GM12875 (cell line): ENCODE results near the gene SEC31B.

Source experiments
- H3K4me3 ChIP-seq: one replicate; pipeline ENCODE4 v1.5.1; 2011; ENCODE audit warnings: low read depth, low read length, control low read depth
- TF ChIP-seq, protein P1 (sequence below): IDR thresholded peaks from 2 replicates; pipeline ENCODE4 v1.5.1; 2011; ENCODE audit warnings: low read depth, mild to moderate bottlenecking, control low read depth, inconsistent platforms, low read length, moderate library complexity, borderline replicate concordance; ENCODE audit not compliant: insufficient read depth

The SEC31B gene

DNA sequence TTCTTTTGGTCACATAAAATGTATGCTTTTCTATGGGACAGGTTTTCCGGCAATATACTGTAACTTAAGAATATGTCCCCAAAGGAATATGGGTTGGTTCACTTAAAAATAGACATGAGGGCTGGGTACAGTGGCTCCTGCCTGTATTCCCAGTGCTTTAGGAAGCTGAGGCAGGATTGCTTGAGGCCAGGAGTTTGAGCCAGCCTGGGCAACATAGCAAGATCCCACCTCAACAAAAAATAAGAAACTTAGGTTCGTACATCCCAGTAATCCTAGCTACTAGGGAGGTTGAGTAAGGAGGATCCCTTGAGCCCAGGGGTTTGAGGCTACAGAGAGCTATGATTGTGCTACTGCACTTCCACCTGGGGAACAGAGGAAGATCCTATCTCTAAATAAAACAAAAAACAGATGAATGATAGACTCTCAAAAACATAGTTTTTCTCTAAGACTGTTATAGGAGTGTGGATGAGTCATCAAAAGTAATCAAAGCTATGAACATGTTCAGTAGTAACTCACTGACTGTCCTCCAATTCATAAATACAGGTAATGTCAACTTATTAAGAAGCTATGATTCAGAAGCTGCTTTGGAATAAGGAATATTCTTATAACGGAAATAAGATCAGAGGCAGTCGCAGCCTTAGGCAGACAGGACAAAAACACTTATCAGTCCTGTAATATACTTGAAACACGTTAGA is 2.6 kb upstream of the SEC31B start:
- H3K4me3 ChIP-seq: no peak overlapping the region
- TF ChIP-seq, protein P1, sequence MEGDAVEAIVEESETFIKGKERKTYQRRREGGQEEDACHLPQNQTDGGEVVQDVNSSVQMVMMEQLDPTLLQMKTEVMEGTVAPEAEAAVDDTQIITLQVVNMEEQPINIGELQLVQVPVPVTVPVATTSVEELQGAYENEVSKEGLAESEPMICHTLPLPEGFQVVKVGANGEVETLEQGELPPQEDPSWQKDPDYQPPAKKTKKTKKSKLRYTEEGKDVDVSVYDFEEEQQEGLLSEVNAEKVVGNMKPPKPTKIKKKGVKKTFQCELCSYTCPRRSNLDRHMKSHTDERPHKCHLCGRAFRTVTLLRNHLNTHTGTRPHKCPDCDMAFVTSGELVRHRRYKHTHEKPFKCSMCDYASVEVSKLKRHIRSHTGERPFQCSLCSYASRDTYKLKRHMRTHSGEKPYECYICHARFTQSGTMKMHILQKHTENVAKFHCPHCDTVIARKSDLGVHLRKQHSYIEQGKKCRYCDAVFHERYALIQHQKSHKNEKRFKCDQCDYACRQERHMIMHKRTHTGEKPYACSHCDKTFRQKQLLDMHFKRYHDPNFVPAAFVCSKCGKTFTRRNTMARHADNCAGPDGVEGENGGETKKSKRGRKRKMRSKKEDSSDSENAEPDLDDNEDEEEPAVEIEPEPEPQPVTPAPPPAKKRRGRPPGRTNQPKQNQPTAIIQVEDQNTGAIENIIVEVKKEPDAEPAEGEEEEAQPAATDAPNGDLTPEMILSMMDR: no peak

DNA sequence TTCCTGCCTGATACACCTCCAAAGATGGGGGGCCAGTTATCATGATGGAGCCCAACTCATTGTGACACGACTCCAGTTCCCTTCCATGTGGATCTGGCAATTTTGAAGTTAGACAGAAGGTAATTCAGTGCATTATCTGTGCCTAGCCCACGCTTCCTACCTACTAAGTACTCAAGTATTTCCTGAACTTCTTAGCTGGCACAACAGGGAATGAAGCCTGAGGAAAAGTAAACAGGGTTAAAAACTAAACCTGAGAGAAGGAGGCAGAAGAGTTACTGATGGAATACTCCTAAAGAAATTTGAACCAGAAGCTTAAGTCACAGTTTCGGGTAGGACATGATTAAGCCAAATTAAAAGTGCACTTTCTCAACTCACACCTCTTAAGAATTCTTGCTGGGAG is 1.1 kb upstream of the SEC31B start:
- H3K4me3 ChIP-seq: no peak overlapping the region
- TF ChIP-seq, protein P1: no peak

DNA sequence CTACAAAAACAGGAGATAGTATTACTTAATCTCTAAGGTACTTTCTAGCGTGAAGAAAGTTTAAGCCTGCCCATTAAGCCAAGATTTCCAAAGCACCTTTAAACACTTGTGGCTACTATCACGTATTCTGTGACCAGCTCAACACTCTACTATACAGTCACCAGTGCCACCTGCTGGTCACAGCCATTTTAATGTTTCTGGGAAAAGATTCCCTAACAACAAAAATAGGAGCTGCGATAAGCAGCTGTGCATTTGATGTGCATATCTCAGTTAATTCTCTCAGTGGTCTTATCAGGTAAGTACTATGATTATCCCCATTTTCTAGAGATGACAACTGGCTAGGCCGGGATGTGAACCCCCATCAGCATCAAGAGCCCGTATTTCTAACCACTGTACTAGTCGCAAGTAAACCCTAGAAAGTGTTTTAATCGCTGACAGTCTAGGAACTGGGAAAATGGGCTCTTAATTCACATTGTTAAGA is 860 bp downstream of the SEC31B start:
- H3K4me3 ChIP-seq: no peak overlapping the region
- TF ChIP-seq, protein P1: peak; percentile 55; the same call in 1 of the 2 replicates

DNA sequence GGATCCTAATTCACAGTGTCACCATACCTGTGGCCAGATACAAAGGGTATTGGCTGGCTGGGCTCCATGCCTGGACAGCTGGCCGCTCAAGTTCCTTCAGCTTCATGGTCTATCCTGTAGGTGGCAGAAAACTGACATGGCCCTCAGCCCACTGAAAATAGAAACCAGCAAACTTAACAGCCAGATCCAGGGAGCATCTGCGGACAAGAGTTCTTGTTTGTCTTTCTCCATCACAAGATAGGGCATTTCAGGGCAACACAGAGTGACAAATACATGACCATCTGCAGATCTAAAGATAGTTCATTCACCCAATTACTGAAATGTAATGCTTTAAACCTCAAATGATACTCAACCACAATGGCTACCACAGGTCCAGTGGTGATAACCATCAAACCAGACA is 2.8 kb downstream of the SEC31B start:
- H3K4me3 ChIP-seq: no peak overlapping the region
- TF ChIP-seq, protein P1: no peak

DNA sequence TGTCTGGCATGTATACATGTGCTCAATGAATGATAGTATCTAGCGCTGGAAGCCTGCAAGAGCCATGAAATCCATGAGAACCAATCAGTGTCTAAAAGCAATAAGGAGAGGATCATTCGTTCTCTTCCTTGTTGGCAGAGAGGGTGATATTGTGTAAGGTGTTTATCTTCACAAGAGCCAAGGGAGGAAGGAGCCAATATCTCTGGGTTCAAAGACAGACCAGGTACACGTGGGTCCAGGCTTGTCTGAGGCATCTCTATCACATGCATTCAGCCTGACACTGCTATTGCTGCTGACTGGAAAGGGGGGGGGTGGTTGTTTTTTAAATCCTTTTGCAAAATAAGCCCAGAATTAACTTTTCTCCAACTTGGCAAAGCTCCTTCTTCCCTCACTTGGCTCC is 4.0 kb downstream of the SEC31B start:
- TF ChIP-seq, protein P1: no peak
- no peak overlapping the region for H3K4me3 ChIP-seq

DNA sequence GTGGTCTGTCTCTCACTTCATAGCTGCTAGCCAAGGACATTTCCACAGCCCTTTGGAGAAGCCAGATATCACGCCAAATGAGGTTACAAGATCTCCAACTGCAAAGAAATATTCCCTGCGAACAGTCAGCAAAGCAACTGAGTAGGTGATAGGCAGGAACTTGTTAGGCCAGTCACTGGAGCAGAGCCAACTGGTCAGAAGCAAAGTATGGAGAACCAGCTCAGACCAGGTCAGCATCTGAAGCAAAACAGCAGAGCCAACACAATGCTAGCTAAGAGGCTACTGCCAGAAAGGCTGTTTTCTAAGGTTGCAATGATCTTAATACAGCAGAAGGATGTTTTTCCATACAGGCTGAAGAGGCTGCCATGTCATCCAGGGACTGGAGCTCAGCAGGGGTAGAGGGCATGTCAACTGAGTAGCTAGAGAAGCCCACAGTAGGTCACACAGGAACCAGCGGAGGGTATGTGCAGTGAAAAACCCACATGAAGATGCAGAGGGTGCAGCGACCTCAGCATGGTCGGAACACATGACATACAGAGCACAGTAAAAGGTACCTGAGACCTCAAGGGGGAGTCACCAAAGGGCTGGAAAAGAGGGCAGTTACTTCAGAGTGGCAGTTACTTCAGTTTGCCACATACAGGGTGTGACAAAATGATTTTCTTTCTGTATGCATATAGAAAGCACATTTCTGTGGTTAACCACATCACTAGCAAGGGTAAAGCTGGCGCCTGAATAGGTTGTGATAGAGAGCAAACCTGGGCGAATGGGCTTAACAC is 8.9 kb downstream of the SEC31B start:
- TF ChIP-seq, protein P1: no peak
- H3K4me3 ChIP-seq: no peak overlapping the region
